AG04450 (cell line): ENCODE data around the gene NFATC2. TPM values are rescaled to one million over a fixed set of nuclear protein-coding genes. Genes with fewer than 3 reads are reported as not detected.

Source experiments
- CTCF ChIA-PET: fragments of 300-600, 350-600 bp; formaldehyde crosslinking; extraction: SDS; loops from one replicate; lab custom pipeline; 2022; ENCODE audit warnings: antibody characterized with exemption, inconsistent platforms; lab: Charles Lee
- POLR2A ChIA-PET: fragments of 350-600 bp; formaldehyde crosslinking; extraction: SDS; loops from one replicate; lab custom pipeline; 2021; ENCODE audit warnings: antibody characterized with exemption, inconsistent platforms; lab: Yijun Ruan, JAX
- DNase-seq: peaks from one replicate; pipeline ENCODE4 v3.0.0-alpha.2; 2011; ENCODE audit warnings: low read depth, low spot score
- H3K27ac ChIP-seq: one replicate; pipeline ENCODE4 v1.5.1; 2012; ENCODE audit warnings: low read depth, low read length, control low read depth
- H3K27me3 ChIP-seq: one replicate; pipeline ENCODE4 v1.6.0; 2012; ENCODE audit warnings: low read length; ENCODE audit not compliant: control insufficient read depth, insufficient read depth
- H3K4me3 ChIP-seq: 2 replicates; pipeline ENCODE4 v1.5.1; 2011; ENCODE audit warnings: mild to moderate bottlenecking, low read depth, low read length, control low read depth
- H3K9me3 ChIP-seq: 2 replicates; pipeline ENCODE4 v1.5.1; 2012; ENCODE audit warnings: low read length; ENCODE audit not compliant: control insufficient read depth, insufficient read depth
- polyA plus RNA-seq: library from polyadenylated mRNA; depleted of rRNA; stranded (reverse); fragments of >200 nt; gene quantifications from 2 replicates; pipeline ENCODE4 v1.2.3, GENCODE V29; 2011
- TF ChIP-seq, protein P1 (sequence below): IDR thresholded peaks from 2 replicates; pipeline ENCODE4 v1.5.1; 2011; ENCODE audit warnings: low read depth, low read length, control low read depth, inconsistent platforms

NFATC2 gene
- polyA plus RNA-seq, 1 experiment: 0.07 TPM

DNA sequence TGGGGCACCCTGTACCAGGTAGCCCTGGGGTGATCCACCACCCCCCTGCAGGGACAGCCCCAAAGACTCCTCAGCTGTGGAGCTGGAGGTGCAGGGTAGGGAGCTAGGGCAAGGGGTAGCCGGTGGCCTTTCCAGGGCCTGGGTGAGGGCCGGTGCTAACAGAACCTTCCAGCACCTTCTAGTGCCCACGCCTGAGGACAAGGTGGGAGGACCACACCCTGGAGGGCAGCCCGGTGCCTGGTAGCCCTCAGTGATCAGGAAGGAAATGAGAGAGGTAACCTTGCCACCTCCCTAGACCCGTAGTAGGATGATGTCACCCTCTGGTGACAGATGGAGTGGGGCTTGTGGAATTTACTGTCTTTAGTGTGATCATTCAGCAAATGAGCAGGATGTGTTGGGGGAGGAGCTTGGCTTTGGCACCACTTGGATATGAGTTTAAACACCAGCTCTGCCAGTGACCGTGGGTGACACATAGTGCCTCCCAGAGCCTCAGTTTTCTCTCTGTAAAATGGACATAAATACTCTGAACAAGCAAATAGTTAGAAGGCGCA lies 187.7 kb downstream of the NFATC2 start:
- no peak for DNase-seq
- Histone ChIP-seq H3K9me3 (no peaks in the 10 kb centered on the region), H3K27ac (peak overlapping the region; percentile 84), H3K27me3 (no peaks in the 10 kb centered on the region), H3K4me3 (no peak overlapping the region)
- TF ChIP-seq, protein P1, sequence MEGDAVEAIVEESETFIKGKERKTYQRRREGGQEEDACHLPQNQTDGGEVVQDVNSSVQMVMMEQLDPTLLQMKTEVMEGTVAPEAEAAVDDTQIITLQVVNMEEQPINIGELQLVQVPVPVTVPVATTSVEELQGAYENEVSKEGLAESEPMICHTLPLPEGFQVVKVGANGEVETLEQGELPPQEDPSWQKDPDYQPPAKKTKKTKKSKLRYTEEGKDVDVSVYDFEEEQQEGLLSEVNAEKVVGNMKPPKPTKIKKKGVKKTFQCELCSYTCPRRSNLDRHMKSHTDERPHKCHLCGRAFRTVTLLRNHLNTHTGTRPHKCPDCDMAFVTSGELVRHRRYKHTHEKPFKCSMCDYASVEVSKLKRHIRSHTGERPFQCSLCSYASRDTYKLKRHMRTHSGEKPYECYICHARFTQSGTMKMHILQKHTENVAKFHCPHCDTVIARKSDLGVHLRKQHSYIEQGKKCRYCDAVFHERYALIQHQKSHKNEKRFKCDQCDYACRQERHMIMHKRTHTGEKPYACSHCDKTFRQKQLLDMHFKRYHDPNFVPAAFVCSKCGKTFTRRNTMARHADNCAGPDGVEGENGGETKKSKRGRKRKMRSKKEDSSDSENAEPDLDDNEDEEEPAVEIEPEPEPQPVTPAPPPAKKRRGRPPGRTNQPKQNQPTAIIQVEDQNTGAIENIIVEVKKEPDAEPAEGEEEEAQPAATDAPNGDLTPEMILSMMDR: no peak
- POLR2A ChIA-PET: interaction anchor here (1.0 kb wide), 1 partner anchor 12 kb away, joined by 4 read pairs; no protein-coding TSS in a partner anchor
- CTCF ChIA-PET: interaction anchor here (0.6 to 2.1 kb wide), 7 partner anchors 15 to 374 kb away, joined by 3 to 13 read pairs (median 3); no protein-coding TSS in a partner anchor

DNA sequence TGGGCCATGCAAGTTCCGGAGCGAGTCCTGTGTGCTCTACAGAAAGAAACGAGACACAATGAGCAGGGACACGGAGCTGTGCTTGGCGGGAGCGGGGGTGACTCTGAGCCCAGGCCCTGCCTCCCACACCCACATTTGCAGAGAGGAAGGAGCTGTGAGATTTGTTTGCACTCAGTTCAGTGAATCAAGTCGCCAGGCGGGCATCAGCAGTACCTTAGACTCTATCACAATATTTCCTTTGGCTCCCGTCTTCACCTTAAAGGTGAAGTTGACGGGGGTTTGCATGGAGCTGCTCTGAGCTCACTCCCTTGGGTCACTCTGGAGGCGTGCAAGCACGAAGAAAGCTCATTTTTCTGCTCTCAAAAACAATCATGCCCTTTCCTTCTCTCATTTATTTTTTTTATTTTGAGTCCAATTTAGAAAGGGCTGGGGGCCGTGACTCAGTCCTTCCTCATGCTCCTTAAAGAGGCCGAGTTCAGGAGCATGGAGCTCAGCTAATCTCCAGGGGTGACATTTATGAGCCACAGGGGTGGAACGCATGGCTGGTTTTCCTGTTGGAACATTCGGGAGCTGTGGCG lies 188.2 kb downstream of the NFATC2 start:
- ChIA-PET CTCF (interaction anchor here (0.9 to 2.1 kb wide), 6 partner anchors 14 to 373 kb away, joined by 3 to 13 read pairs (median 4); no protein-coding TSS in a partner anchor), POLR2A (interaction anchor here (1.0 kb wide), 1 partner anchor 12 kb away, joined by 4 read pairs; no protein-coding TSS in a partner anchor)
- no peak for DNase-seq

DNA sequence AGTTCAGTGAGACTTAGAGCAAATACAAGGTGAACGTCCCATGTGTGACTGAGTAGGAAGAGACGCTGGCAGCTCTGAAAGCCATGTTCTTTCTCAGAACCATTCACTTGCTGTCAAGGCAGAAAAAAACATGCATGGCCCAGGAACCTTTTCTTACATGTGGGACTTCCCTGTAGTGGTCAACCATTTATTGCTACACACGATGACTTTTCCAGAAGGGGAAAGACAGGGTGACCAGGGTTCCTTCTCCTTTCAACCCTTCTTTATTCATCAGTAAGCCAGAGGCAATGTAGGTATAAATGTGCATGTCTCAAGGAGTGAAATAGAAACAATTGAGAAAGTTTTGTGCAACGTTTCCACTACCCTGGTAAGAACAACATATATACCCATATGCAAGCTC lies 189.0 kb downstream of the NFATC2 start:
- H3K4me3 ChIP-seq: no peak overlapping the region
- TF ChIP-seq, protein P1: no peak
- no peak for DNase-seq
- no peaks in the 10 kb centered on the region for H3K27me3 ChIP-seq
- H3K9me3 ChIP-seq: no peaks in the 10 kb centered on the region
- CTCF ChIA-PET: interaction anchor here (1.3 to 1.4 kb wide), 2 partner anchors 14 to 372 kb away, joined by 3 to 5 read pairs; no protein-coding TSS in a partner anchor
- H3K27ac ChIP-seq: no peak overlapping the region
- POLR2A ChIA-PET: no interaction called here

More for the DNA sequence above, 188.2 kb downstream of the NFATC2 start:
- Histone ChIP-seq H3K27ac (peak overlapping the region; percentile 84), H3K9me3 (no peaks in the 10 kb centered on the region), H3K27me3 (no peaks in the 10 kb centered on the region), H3K4me3 (no peak overlapping the region)
- TF ChIP-seq, protein P1: no peak

DNA sequence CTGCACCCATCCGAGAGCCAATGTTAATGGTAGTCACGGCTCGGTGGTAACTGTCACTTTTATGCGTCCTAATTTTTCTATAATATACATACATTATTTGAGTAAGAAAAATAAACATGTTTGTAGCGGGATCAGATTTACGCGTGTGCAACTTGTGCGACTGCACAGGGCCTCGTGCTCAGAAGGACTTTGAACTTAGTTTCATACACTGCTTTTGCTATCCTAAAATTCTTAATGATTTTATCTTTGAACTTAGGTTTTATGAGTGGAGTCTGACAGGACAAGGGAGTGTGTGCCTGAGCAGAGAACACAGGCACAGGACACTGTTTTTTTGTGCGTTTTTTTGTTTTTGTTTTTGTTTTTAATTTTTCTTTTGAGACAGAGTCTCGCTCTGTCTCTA lies 189.7 kb downstream of the NFATC2 start:
- H3K4me3 ChIP-seq: no peak overlapping the region
- no peaks in the 10 kb centered on the region for H3K9me3 ChIP-seq
- H3K27me3 ChIP-seq: no peaks in the 10 kb centered on the region
- ChIA-PET CTCF (interaction anchor here (0.7 kb wide), 1 partner anchor 1044 kb away, joined by 3 read pairs; no protein-coding TSS in a partner anchor), POLR2A (no interaction called here)
- TF ChIP-seq, protein P1: no peak
- H3K27ac ChIP-seq: no peak overlapping the region
- DNase-seq: no peak
